IPS-11a (cell line): ENCODE data around the gene PEX14.

ENCODE experiments used
- H3K4me3 ChIP-seq: one replicate; pipeline ENCODE4 v1.5.1; 2013; ENCODE audit warnings: low read depth, low read length, control low read depth

PEX14 gene

GRCh38 chr1:10659646-10660540, 185.1 kb downstream of the PEX14 start:
- H3K4me3 ChIP-seq: no peak overlapping the region

GRCh38 chr1:10661453-10661852, 186.7 kb downstream of the PEX14 start:
- no peak overlapping the region for H3K4me3 ChIP-seq

- no peak overlapping the region for H3K4me3 ChIP-seq
Observed at GRCh38 chr1:10662090-10662688, 187.4 kb downstream of the PEX14 start.

GRCh38 chr1:10662824-10663677, 188.3 kb downstream of the PEX14 start:
- H3K4me3 ChIP-seq: no peak overlapping the region

- H3K4me3 ChIP-seq: no peak overlapping the region
Observed at GRCh38 chr1:10663678-10664035, 188.9 kb downstream of the PEX14 start.

GRCh38 chr1:10664251-10664650, 189.5 kb downstream of the PEX14 start:
- no peak overlapping the region for H3K4me3 ChIP-seq

GRCh38 chr1:10665226-10665625, 190.5 kb downstream of the PEX14 start:
- H3K4me3 ChIP-seq: no peak overlapping the region

- no peak overlapping the region for H3K4me3 ChIP-seq
Observed at GRCh38 chr1:10665930-10666850, 191.4 kb downstream of the PEX14 start.

- H3K4me3 ChIP-seq: no peak overlapping the region
Observed at GRCh38 chr1:10667861-10668761, 193.4 kb downstream of the PEX14 start.

- H3K4me3 ChIP-seq: no peak overlapping the region
Observed at GRCh38 chr1:10669570-10669969, 194.8 kb downstream of the PEX14 start.

- no peak overlapping the region for H3K4me3 ChIP-seq
Observed at GRCh38 chr1:10670190-10670589, 195.4 kb downstream of the PEX14 start.

- H3K4me3 ChIP-seq: no peak overlapping the region
Observed at GRCh38 chr1:10671090-10671489, 196.3 kb downstream of the PEX14 start.

GRCh38 chr1:10671622-10672342, 197.0 kb downstream of the PEX14 start:
- no peak overlapping the region for H3K4me3 ChIP-seq

GRCh38 chr1:10672343-10673050, 197.7 kb downstream of the PEX14 start:
- no peak overlapping the region for H3K4me3 ChIP-seq

GRCh38 chr1:10673109-10673711, 198.5 kb downstream of the PEX14 start:
- H3K4me3 ChIP-seq: no peak overlapping the region

GRCh38 chr1:10674222-10674621, 199.5 kb downstream of the PEX14 start:
- H3K4me3 ChIP-seq: no peak overlapping the region

- H3K4me3 ChIP-seq: no peak overlapping the region
Observed at GRCh38 chr1:10674700-10675609, 200.2 kb downstream of the PEX14 start.
